K562 (cell line): Measurements from ENCODE around the gene UBE2L3. TPM values are rescaled to one million over a fixed set of nuclear protein-coding genes. Genes with fewer than 3 reads are reported as not detected.

ENCODE experiments used
- ATAC-seq: fragments of 200-7000 bp; cut with Tn5 transposase; 3 replicates; pipeline ENCODE4 v1.9.1; 2020; ENCODE audit warnings: moderate library complexity
- BruUV-seq: library from RNA; stranded (reverse); fragments of 400-500 nt; replicated peaks from 2 replicates; lab custom pipeline; 2021; lab: Mats Ljungman, UMichigan
- CTCF ChIA-PET: fragments of 300-600 bp; formaldehyde crosslinking; extraction: SDS; loops from one replicate; lab custom pipeline; 2021; ENCODE audit warnings: low intra/inter-chr PET ratio; lab: Yijun Ruan, JAX
- POLR2A ChIA-PET: fragments of 300-600, 350-650 bp; sonication (Branson Sonifier 250); formaldehyde crosslinking; extraction: SDS; loops from one replicate; lab custom pipeline; 2021; ENCODE audit warnings: antibody characterized with exemption, inconsistent platforms; lab: Yijun Ruan, JAX
- DNase-seq, 4 experiments: peaks; one replicate each; pipeline versions ENCODE4 v3.0.0 to v3.0.0-alpha.2; 2011 to 2018; ENCODE audit warnings: low spot score in 3 of 4, mixed read lengths in 3 of 4; ENCODE audit errors: extremely low read depth in 1 of 4
- FAIRE-seq: peaks from 2 replicates; lab custom pipeline; 2011; peaks lifted over from hg19 to GRCh38; lab: Jason Lieb, UNC
- H2AFZ ChIP-seq: 2 replicates; pipeline ENCODE4 v1.6.0; 2011; ENCODE audit warnings: low read depth, low read length, control low read depth, inconsistent platforms
- H3K27ac ChIP-seq: fragments of 200-600 bp; 3 replicates; pipeline ENCODE4 v1.8.0; 2011; ENCODE audit warnings: low read depth, mild to moderate bottlenecking, control low read depth, inconsistent platforms, low read length, moderate library complexity, mixed read lengths; ENCODE audit errors: extremely low read depth
- H3K27me3 ChIP-seq, 2 experiments: fragments of 300-600 bp in 1 of 2; 2 replicates in 1 of 2; 3 replicates in 1 of 2; pipeline versions ENCODE4 v1.6.0 to v1.8.0; 2011; ENCODE audit warnings: inconsistent platforms in 2 of 2, low read length in 2 of 2, mild to moderate bottlenecking in 1 of 2, mixed read lengths in 1 of 2, moderate library complexity in 1 of 2; ENCODE audit not compliant: control insufficient read depth in 2 of 2, insufficient read depth in 2 of 2
- H3K36me3 ChIP-seq: fragments of 300-600 bp; 3 replicates; pipeline ENCODE4 v1.8.0; 2011; ENCODE audit warnings: mild to moderate bottlenecking, low read length, inconsistent platforms; ENCODE audit not compliant: control insufficient read depth, insufficient read depth
- H3K4me1 ChIP-seq, 2 experiments: fragments of 200-600 bp in 1 of 2; replicated peaks in 1 of 2; 2 replicates in 1 of 2; 3 replicates in 1 of 2; pipeline versions ENCODE4 v1.5.1 to v1.8.0; 2011; ENCODE audit warnings: inconsistent platforms in 2 of 2, low read length in 2 of 2, mild to moderate bottlenecking in 1 of 2, mixed read lengths in 1 of 2, moderate library complexity in 1 of 2; ENCODE audit not compliant: control insufficient read depth in 2 of 2, insufficient read depth in 2 of 2
- H3K4me2 ChIP-seq: 2 replicates; pipeline ENCODE4 v1.6.1; 2011; ENCODE audit warnings: low read length, control low read depth, inconsistent platforms, mixed read lengths; ENCODE audit not compliant: insufficient read depth
- H3K4me3 ChIP-seq: fragments of 200-600 bp; sonication (generic), shearing (Covaris generic); 2 replicates; pipeline ENCODE4 v1.5.1; 2016; ENCODE audit warnings: control low read depth, inconsistent platforms
- H3K79me2 ChIP-seq: fragments of 200-600 bp; 3 replicates; pipeline ENCODE4 v1.8.0; 2011; ENCODE audit warnings: low read length, inconsistent platforms; ENCODE audit not compliant: control insufficient read depth, insufficient read depth
- H3K9ac ChIP-seq, 2 experiments: 2 replicates each; pipeline versions ENCODE4 v1.6.0 to v1.6.1; 2011; ENCODE audit warnings: low read depth in 2 of 2, low read length in 2 of 2, control low read depth in 1 of 2, inconsistent platforms in 1 of 2, mild to moderate bottlenecking in 1 of 2, mixed read lengths in 1 of 2; ENCODE audit not compliant: insufficient read depth in 1 of 2
- H3K9me1 ChIP-seq: one replicate; pipeline ENCODE4 v1.6.0; 2011; ENCODE audit warnings: inconsistent platforms, mild to moderate bottlenecking, low read length, moderate library complexity; ENCODE audit not compliant: control insufficient read depth, insufficient read depth
- H3K9me3 ChIP-seq: replicated peaks from 2 replicates; pipeline ENCODE4 v1.5.1; 2011; ENCODE audit warnings: low read depth, low read length, inconsistent platforms; ENCODE audit not compliant: control insufficient read depth, insufficient read depth
- H4K20me1 ChIP-seq: replicated peaks from 2 replicates; pipeline ENCODE4 v1.6.1; 2011; ENCODE audit warnings: low read length, inconsistent platforms, mixed read lengths; ENCODE audit not compliant: control insufficient read depth, insufficient read depth
- MTA1 ChIP-seq: fragments of 450-650 bp; IDR thresholded peaks from 2 replicates; pipeline ENCODE4 v1.6.1; 2017; ENCODE audit warnings: borderline replicate concordance
- NCOA6 ChIP-seq: fragments of 450-650 bp; IDR thresholded peaks from 2 replicates; pipeline ENCODE4 v1.6.1; 2017; ENCODE audit warnings: mild to moderate bottlenecking
- POLR2B ChIP-seq: fragments of 450-650 bp; IDR thresholded peaks from 2 replicates; pipeline ENCODE4 v1.6.1; 2018; ENCODE audit warnings: low read depth; ENCODE audit not compliant: partially characterized antibody
- SETDB1 ChIP-seq: IDR thresholded peaks from one replicate; pipeline ENCODE4 v1.6.1; 2012; ENCODE audit warnings: low read length, control low read depth, inconsistent platforms
- SMARCC2 ChIP-seq: fragments of 450-650 bp; IDR thresholded peaks from 2 replicates; pipeline ENCODE4 v1.6.1; 2017; ENCODE audit warnings: antibody characterized with exemption, moderate library complexity, mild to moderate bottlenecking, low read depth
- SRSF1 ChIP-seq: fragments of 200-400 bp; formaldehyde crosslinking; IDR thresholded peaks from 2 replicates; pipeline ENCODE4 v1.6.1; 2017; ENCODE audit warnings: mild to moderate bottlenecking, low read depth, low read length, moderate library complexity
- TARDBP ChIP-seq: fragments of 450-650 bp; IDR thresholded peaks from 2 replicates; pipeline ENCODE4 v1.6.1; 2016
- TEAD4 ChIP-seq, 2 experiments: sonication (generic) in 1 of 2; formaldehyde crosslinking in 1 of 2; IDR thresholded peaks; 2 replicates each; pipeline versions ENCODE4 v1.6.1 to v1.8.0; 2012 to 2022; ENCODE audit warnings: borderline replicate concordance in 1 of 2, inconsistent platforms in 1 of 2, low read length in 1 of 2, mild to moderate bottlenecking in 1 of 2, missing genetic modification reagents in 1 of 2
- WHSC1 ChIP-seq: IDR thresholded peaks from one replicate; pipeline ENCODE4 v1.6.1; 2012; ENCODE audit warnings: low read length, control low read depth, inconsistent platforms
- YY1 ChIP-seq, 3 experiments: IDR thresholded peaks; 2 replicates each; pipeline ENCODE4 v1.6.1; 2011; ENCODE audit warnings: low read length in 2 of 3, mild to moderate bottlenecking in 2 of 3, moderate library complexity in 2 of 3, borderline replicate concordance in 1 of 3, control low read depth in 1 of 3, low read depth in 1 of 3; ENCODE audit not compliant: insufficient read depth in 3 of 3, insufficient replicate concordance in 2 of 3, control insufficient read depth in 1 of 3, insufficient read length in 1 of 3; ENCODE audit errors: extremely low read depth in 1 of 3
- ZNF121 ChIP-seq: sonication (generic); formaldehyde crosslinking; conservative IDR thresholded peaks from 2 replicates; pipeline ENCODE4 v1.8.0; 2022; ENCODE audit warnings: missing genetic modification reagents
- ZNF184 ChIP-seq: sonication (generic); formaldehyde crosslinking; IDR thresholded peaks from 2 replicates; pipeline ENCODE4 v1.5.0; 2020; ENCODE audit warnings: missing genetic modification reagents
- ZNF239 ChIP-seq: fragments of 250-450 bp; sonication (Bioruptor Pico); IDR thresholded peaks from 2 replicates; pipeline ENCODE4 v1.4.0; 2020; ENCODE audit warnings: mild to moderate bottlenecking
- WGBS: fragments of 100-300 bp; shearing (Covaris generic); methylation state at CpG from one replicate; pipeline ENCODE4 v1.1.6; 2016; ENCODE audit warnings: low coverage, mixed read lengths; ENCODE audit not compliant: insufficient coverage; ENCODE audit errors: missing lambda C conversion rate; 5-methylcytosine and 5-hydroxymethylcytosine counted together
- in situ Hi-C: fragments of 300-500 bp; cut with MboI; formaldehyde crosslinking; loops from 4 replicates; pipeline ENCODE4 v1.15.0; 2018; ENCODE audit warnings: inconsistent platforms, mixed read lengths
- intact Hi-C: fragments of 100-400 bp; cut with micrococcal nuclease; formaldehyde crosslinking; loops from 2 replicates; pipeline ENCODE4 v1.14.2; 2022
- polyA plus RNA-seq, 8 experiments: library from polyadenylated mRNA; depleted of rRNA in 4 of 8; stranded (reverse) in 5 of 8; unstranded in 3 of 8; fragments of >200 nt; fragmentation: Nextera tagmentation in 2 of 8; fragmentation: Illumina TruSeq in 1 of 8; extraction: Ambion mirVana in 2 of 8; extraction: Trizol in 1 of 8; gene quantifications; 2 replicates each; pipeline versions ENCODE4 v1.2.1 to v1.2.3, GENCODE V29; 2011 to 2014; ENCODE audit warnings: inconsistent platforms in 1 of 8, missing spikeins in 1 of 8
- total RNA-seq, 7 experiments: library from RNA; depleted of rRNA in 6 of 7; stranded (reverse); fragments of >200 nt in 6 of 7; fragmentation: Illumina TruSeq in 2 of 7; extraction: Trizol in 2 of 7; gene quantifications; 2 replicates each; pipeline versions ENCODE4 v1.2.1 to v1.2.3, GENCODE V29; 2011 to 2021; ENCODE audit warnings: low replicate concordance in 1 of 7
- TF ChIP-seq, protein P1 (sequence below): sonication (generic); formaldehyde crosslinking; IDR thresholded peaks from 2 replicates; pipeline ENCODE4 v1.8.0; 2022; ENCODE audit warnings: missing genetic modification reagents, mild to moderate bottlenecking, moderate library complexity, borderline replicate concordance
- TF ChIP-seq, protein P2 (sequence below): sonication (generic); formaldehyde crosslinking; IDR thresholded peaks from 2 replicates; pipeline ENCODE4 v1.8.0; 2022; ENCODE audit warnings: mild to moderate bottlenecking, low read depth, missing genetic modification reagents
- TF ChIP-seq, protein P3 (sequence below), 2 experiments: IDR thresholded peaks; 2 replicates each; pipeline ENCODE4 v1.6.1; 2011; ENCODE audit warnings: borderline replicate concordance in 1 of 2, control low read depth in 1 of 2, low read depth in 1 of 2, low read length in 1 of 2, mild to moderate bottlenecking in 1 of 2, mixed read lengths in 1 of 2, moderate library complexity in 1 of 2; ENCODE audit not compliant: insufficient read depth in 1 of 2, insufficient read length in 1 of 2, poor library complexity in 1 of 2, severe bottlenecking in 1 of 2; ENCODE audit errors: extremely low read depth in 1 of 2
- TF ChIP-seq, protein P4 (sequence below): fragments of 250-450 bp; sonication (Bioruptor Pico); IDR thresholded peaks from 2 replicates; pipeline ENCODE4 v1.8.0; 2021; ENCODE audit warnings: moderate library complexity, mild to moderate bottlenecking, inconsistent platforms

UBE2L3 gene
- total and polyA plus RNA-seq, 9 of the 15 experiments (the other 6 are each of a cell fraction or from before 2014, with no cell fraction given), result 215 to 625 (median 285) TPM

DNA sequence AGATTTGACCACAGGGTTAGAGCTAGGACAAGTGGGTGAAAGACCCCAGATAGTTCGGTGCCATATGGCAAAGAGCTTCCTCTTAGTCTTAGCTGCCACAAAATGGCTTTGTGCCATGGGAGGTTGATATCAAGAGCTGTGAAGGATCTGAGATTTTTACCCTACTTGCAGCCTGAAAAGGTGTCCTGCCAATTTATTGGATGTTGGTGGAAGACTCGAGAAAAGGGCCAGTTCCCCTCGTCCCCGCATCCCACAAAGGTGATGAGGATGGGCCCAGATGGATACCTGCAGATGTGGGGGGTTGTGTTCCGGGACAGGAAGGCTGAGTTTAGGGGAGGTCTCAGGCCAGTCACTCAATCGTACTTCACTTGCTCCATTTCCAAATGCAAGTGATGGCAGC is 35.1 kb downstream of the UBE2L3 start:
- Histone ChIP-seq H3K9ac (peak overlapping the region in 1 of 2 experiments; percentile 47; a peak in 1 of 4 replicates), H3K36me3 (peaks cover 64% of the 10 kb centered on the region; the same call in 2 of the 3 replicates), H2AFZ (no peak overlapping the region), H3K9me1 (peaks cover 25% of the 10 kb centered on the region), H3K4me2 (no peak overlapping the region), H3K4me1 (peaks cover 19 to 27% of the 10 kb centered on the region in 2 experiments), H3K9me3 (no peaks in the 10 kb centered on the region), H3K79me2 (peaks cover 94% of the 10 kb centered on the region), H4K20me1 (peaks cover 67% of the 10 kb centered on the region), H3K27me3 (peaks cover 0 to 2% of the 10 kb centered on the region in 2 experiments; a peak in 1 of 5 replicates), H3K27ac (no peak overlapping the region), H3K4me3 (no peak overlapping the region)
- FAIRE-seq (no peak), DNase-seq (no peak), ATAC-seq (no peak)
- in situ Hi-C loops (no loop called here), intact Hi-C loops (no loop called here)
- WGBS, result 72% methylated on average over 6 of the region's 6 CpGs
- CTCF ChIA-PET, result no interaction called here
- POLR2A ChIA-PET, result interaction anchor here (0.6 to 76.8 kb wide), 4 partner anchors 6 to 708 kb away, joined by 3 to 4622 read pairs (median 2315); partner anchors contain the start of genes CCDC116, SDF2L1 and YDJC
- BruUV-seq, result TSS peak; percentile 22
- TF ChIP-seq WHSC1 (peak; percentile 13), ZNF239 (CRISPR knock-in tag) (no peak), SRSF1 (no peak), POLR2B (no peak), ZNF121 (no peak), SMARCC2 (no peak), MTA1 (no peak), TARDBP (no peak), SETDB1 (no peak), YY1 (IDR thresholded peaks at IDR 0.05; ENCODE audit: borderline replicate concordance in 1 of 3, control insufficient read depth in 1 of 3, extremely low read depth in 1 of 3, insufficient read depth in 3 of 3, insufficient read length in 1 of 3, insufficient replicate concordance in 2 of 3, low read depth in 1 of 3, low read length in 2 of 3) (peak in 1 of 3 experiments; percentile 35), NCOA6 (no peak), ZNF184 (peak; percentile 7; the same call in 1 of the 2 replicates), TEAD4 (IDR thresholded peaks at IDR 0.05; ENCODE audit: low read length) (no peak), TEAD4 (CRISPR knock-in tag; IDR thresholded peaks at IDR 0.05; ENCODE audit: borderline replicate concordance) (peak; percentile 92; the same call in 1 of the 2 replicates)
- TF ChIP-seq, protein P1, sequence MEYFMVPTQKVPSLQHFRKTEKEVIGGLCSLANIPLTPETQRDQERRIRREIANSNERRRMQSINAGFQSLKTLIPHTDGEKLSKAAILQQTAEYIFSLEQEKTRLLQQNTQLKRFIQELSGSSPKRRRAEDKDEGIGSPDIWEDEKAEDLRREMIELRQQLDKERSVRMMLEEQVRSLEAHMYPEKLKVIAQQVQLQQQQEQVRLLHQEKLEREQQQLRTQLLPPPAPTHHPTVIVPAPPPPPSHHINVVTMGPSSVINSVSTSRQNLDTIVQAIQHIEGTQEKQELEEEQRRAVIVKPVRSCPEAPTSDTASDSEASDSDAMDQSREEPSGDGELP (CRISPR knock-in tag), result no peak
- TF ChIP-seq, protein P2, sequence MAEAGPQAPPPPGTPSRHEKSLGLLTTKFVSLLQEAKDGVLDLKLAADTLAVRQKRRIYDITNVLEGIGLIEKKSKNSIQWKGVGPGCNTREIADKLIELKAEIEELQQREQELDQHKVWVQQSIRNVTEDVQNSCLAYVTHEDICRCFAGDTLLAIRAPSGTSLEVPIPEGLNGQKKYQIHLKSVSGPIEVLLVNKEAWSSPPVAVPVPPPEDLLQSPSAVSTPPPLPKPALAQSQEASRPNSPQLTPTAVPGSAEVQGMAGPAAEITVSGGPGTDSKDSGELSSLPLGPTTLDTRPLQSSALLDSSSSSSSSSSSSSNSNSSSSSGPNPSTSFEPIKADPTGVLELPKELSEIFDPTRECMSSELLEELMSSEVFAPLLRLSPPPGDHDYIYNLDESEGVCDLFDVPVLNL (CRISPR knock-in tag), result no peak
- TF ChIP-seq, protein P3, sequence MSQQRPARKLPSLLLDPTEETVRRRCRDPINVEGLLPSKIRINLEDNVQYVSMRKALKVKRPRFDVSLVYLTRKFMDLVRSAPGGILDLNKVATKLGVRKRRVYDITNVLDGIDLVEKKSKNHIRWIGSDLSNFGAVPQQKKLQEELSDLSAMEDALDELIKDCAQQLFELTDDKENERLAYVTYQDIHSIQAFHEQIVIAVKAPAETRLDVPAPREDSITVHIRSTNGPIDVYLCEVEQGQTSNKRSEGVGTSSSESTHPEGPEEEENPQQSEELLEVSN (IDR thresholded peaks at IDR 0.05; ENCODE audit: borderline replicate concordance in 1 of 2, extremely low read depth in 1 of 2, insufficient read depth in 1 of 2, insufficient read length in 1 of 2, low read depth in 1 of 2, low read length in 1 of 2, poor library complexity in 1 of 2, severe bottlenecking in 1 of 2), result peak in 1 of 2 experiments; percentile 7
- TF ChIP-seq, protein P4, sequence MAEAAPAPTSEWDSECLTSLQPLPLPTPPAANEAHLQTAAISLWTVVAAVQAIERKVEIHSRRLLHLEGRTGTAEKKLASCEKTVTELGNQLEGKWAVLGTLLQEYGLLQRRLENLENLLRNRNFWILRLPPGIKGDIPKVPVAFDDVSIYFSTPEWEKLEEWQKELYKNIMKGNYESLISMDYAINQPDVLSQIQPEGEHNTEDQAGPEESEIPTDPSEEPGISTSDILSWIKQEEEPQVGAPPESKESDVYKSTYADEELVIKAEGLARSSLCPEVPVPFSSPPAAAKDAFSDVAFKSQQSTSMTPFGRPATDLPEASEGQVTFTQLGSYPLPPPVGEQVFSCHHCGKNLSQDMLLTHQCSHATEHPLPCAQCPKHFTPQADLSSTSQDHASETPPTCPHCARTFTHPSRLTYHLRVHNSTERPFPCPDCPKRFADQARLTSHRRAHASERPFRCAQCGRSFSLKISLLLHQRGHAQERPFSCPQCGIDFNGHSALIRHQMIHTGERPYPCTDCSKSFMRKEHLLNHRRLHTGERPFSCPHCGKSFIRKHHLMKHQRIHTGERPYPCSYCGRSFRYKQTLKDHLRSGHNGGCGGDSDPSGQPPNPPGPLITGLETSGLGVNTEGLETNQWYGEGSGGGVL, result no peak
